Brain microvascular endothelial cell (primary cell): ENCODE results near the gene PEX5L.
"Not testable (repeated sequence)": the region's sequence is repeated elsewhere in the genome, so short reads cannot be mapped to it uniquely, and the experiment has no call there.

Experiments used
- DNase-seq: peaks from one replicate; pipeline ENCODE4 v3.0.0-alpha.2; 2020
- H3K27ac ChIP-seq: fragments of 250-450 bp; sonication (Bioruptor Pico); 2 replicates; pipeline ENCODE4 v1.5.1; 2020; ENCODE audit warnings: mild to moderate bottlenecking, moderate library complexity
- H3K27me3 ChIP-seq: fragments of 250-450 bp; sonication (Bioruptor Pico); replicated peaks from 2 replicates; pipeline ENCODE4 v1.5.1; 2020; ENCODE audit warnings: mild to moderate bottlenecking
- H3K36me3 ChIP-seq: fragments of 250-450 bp; sonication (Bioruptor Pico); replicated peaks from 2 replicates; pipeline ENCODE4 v1.5.1; 2020; ENCODE audit warnings: mild to moderate bottlenecking
- H3K4me3 ChIP-seq: 2 replicates; pipeline ENCODE4 v1.5.1; 2011; ENCODE audit warnings: low read depth, mild to moderate bottlenecking, control low read depth, low read length, moderate library complexity
- in situ Hi-C: cut with HindIII; loops from 2 replicates; pipeline ENCODE4 v1.10.0; 2017; ENCODE audit warnings: low sequenced_read_pairs, low pct_ligation_motif_present
- TF ChIP-seq, protein P1 (sequence below): IDR thresholded peaks from 2 replicates; pipeline ENCODE4 v1.5.1; 2011; ENCODE audit warnings: low read depth, mild to moderate bottlenecking, moderate library complexity, low read length, control low read depth, inconsistent platforms; ENCODE audit errors: missing control alignments

PEX5L gene

GRCh38 chr3:180059356-180059755, 22.6 kb upstream of the PEX5L start:
- H3K27me3 ChIP-seq = no peaks in the 10 kb centered on the region
- H3K27ac ChIP-seq = no peak overlapping the region
- H3K4me3 ChIP-seq = no peak overlapping the region
- no peak for DNase-seq
- in situ Hi-C loops = no loop called here
- TF ChIP-seq, protein P1, sequence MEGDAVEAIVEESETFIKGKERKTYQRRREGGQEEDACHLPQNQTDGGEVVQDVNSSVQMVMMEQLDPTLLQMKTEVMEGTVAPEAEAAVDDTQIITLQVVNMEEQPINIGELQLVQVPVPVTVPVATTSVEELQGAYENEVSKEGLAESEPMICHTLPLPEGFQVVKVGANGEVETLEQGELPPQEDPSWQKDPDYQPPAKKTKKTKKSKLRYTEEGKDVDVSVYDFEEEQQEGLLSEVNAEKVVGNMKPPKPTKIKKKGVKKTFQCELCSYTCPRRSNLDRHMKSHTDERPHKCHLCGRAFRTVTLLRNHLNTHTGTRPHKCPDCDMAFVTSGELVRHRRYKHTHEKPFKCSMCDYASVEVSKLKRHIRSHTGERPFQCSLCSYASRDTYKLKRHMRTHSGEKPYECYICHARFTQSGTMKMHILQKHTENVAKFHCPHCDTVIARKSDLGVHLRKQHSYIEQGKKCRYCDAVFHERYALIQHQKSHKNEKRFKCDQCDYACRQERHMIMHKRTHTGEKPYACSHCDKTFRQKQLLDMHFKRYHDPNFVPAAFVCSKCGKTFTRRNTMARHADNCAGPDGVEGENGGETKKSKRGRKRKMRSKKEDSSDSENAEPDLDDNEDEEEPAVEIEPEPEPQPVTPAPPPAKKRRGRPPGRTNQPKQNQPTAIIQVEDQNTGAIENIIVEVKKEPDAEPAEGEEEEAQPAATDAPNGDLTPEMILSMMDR = no peak
- no peaks in the 10 kb centered on the region for H3K36me3 ChIP-seq

DNA sequence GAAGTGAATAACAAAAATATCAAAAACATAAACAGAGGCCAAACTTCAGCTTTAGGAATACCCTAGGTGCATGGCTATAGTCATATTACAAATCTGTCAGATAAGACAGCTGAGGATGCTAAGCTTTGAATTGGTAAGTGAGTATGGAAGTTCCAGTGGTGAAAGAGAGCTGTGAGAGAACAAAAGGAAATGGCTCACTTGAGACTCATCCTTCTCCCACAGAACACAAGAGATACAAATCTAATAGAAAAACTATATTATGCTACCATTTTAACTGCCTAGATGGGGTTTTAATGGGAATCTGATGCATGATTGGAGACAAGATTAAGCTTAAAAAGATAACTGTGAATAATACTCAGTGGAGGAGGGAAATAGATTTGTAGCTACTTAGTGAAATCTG, 21.5 kb upstream of the PEX5L start:
- no peak overlapping the region for H3K27ac ChIP-seq

DNA sequence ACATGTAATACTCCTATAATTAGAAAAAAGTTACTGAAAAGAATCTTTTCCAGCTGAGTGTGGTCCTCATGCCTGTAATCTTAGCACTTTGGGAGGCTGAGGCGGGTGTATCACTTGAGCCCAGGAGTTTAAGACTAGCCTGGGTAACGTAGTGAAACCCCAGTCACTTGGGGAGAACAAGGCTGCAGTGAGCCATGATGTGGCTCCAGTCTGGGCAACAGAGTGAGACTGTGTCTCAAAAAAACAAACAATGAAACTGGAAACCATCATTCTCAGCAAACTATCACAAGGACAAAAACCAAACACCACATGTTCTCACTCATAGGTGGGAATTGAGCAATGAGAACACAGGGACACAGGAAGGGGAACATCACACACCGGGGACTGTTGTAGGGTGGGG, 18.9 kb upstream of the PEX5L start:
- in situ Hi-C loops, DNase-seq, H3K27me3 ChIP-seq, H3K36me3 ChIP-seq, H3K27ac ChIP-seq, H3K4me3 ChIP-seq: not testable (repeated sequence)

More for the DNA sequence above, 21.5 kb upstream of the PEX5L start:
- DNase-seq = no peak
- Histone ChIP-seq H3K4me3 (no peak overlapping the region), H3K27me3 (no peaks in the 10 kb centered on the region), H3K36me3 (no peaks in the 10 kb centered on the region)
- in situ Hi-C loops = no loop called here
- TF ChIP-seq, protein P1 = no peak

DNA sequence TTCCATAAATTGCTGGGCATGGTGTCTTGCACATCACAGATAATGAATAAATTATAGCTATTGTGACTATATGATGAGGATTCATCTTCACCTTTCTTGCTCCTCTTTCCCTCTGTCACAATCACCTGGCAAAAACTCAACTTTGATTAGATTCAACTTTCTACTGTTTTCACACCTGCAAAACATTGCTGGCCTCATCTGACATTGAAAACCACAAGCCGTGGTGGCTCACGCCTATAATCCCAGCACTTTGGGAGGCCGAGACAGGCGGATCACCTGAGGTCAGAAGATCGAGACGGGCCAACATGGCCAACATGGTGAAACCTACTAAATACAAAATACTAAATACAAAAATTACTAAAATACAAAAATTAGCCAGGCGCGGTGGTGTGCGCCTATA, 12.7 kb upstream of the PEX5L start:
- Histone ChIP-seq H3K27me3 (no peaks in the 10 kb centered on the region), H3K36me3 (no peaks in the 10 kb centered on the region), H3K4me3 (no peak overlapping the region), H3K27ac (no peak overlapping the region)
- in situ Hi-C loops = no loop called here
- TF ChIP-seq, protein P1 = no peak
- DNase-seq = no peak

DNA sequence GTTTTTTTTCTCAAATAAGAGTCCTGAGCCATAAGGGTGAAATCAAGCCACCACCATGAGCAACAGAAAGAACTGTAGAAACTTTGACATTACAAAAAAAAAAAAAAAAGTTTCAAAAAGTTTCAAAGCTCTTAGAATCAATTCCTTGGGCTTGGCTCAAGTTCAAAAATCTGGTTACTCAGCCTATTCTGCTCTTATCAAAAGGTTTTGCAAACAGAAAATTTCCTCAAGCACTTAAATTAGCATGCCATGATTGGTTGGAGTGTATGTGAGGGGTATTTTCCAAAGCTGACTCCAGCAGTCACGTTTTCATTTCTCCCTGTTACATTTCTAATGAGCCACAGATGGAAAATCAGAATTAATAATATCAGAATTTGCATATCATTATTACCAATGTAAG, 12.1 kb upstream of the PEX5L start:
- in situ Hi-C loops = no loop called here
- no peak for DNase-seq
- TF ChIP-seq, protein P1 = no peak
- Histone ChIP-seq H3K4me3 (no peak overlapping the region), H3K27me3 (no peaks in the 10 kb centered on the region), H3K27ac (no peak overlapping the region), H3K36me3 (no peaks in the 10 kb centered on the region)

- Histone ChIP-seq H3K36me3 (no peaks in the 10 kb centered on the region), H3K27ac (no peak overlapping the region), H3K27me3 (no peaks in the 10 kb centered on the region), H3K4me3 (no peak overlapping the region)
- DNase-seq = no peak
- in situ Hi-C loops = no loop called here
- TF ChIP-seq, protein P1 = no peak
These were observed 11.4 kb upstream of the PEX5L start for GRCh38 chr3:180048103-180048502.
